Measurements from ENCODE around the gene VGLL4. TPM values are rescaled to one million over a fixed set of nuclear protein-coding genes. Genes with fewer than 3 reads are reported as not detected.
"Not testable (repeated sequence)": the region's sequence is repeated elsewhere in the genome, so short reads cannot be mapped to it uniquely, and the experiment has no call there.

The VGLL4 gene
- 94.2 TPM for total RNA-seq

- peak; percentile 88 for DNase-seq (ENCODE audit: low spot score)
These were observed at the start of gene VGLL4 for GRCh38 chr3:11643605-11644087. Gene VGLL4, minus strand, starts transcription at chr3:11643915. Its CDS starts 397 bp downstream, at chr3:11643518.

- DNase-seq (ENCODE audit: low spot score): no peak
These were observed 48.8 kb upstream of the VGLL4 start for GRCh38 chr3:11692532-11692813.

- DNase-seq (ENCODE audit: low spot score): no peak
These were observed 48.2 kb upstream of the VGLL4 start for GRCh38 chr3:11691767-11692531.

GRCh38 chr3:11690863-11691766, 47.4 kb upstream of the VGLL4 start:
- DNase-seq (ENCODE audit: low spot score): no peak

GRCh38 chr3:11689749-11690148, 46.0 kb upstream of the VGLL4 start:
- DNase-seq (ENCODE audit: low spot score): no peak

- not testable (repeated sequence) for DNase-seq (ENCODE audit: low spot score)
These were observed 41.3 kb upstream of the VGLL4 start for GRCh38 chr3:11684980-11685379.

- DNase-seq (ENCODE audit: low spot score): no peak
These were observed 36.8 kb upstream of the VGLL4 start for GRCh38 chr3:11680509-11680908.

GRCh38 chr3:11679964-11680363, 36.2 kb upstream of the VGLL4 start:
- no peak for DNase-seq (ENCODE audit: low spot score)

GRCh38 chr3:11672363-11672762, 28.6 kb upstream of the VGLL4 start:
- DNase-seq (ENCODE audit: low spot score): no peak

GRCh38 chr3:11671648-11672100, 28.0 kb upstream of the VGLL4 start:
- no peak for DNase-seq (ENCODE audit: low spot score)

- no peak for DNase-seq (ENCODE audit: low spot score)
These were observed 24.8 kb upstream of the VGLL4 start for GRCh38 chr3:11668243-11669235.

- no peak for DNase-seq (ENCODE audit: low spot score)
These were observed 21.6 kb upstream of the VGLL4 start for GRCh38 chr3:11665331-11665730.

GRCh38 chr3:11662392-11662990, 18.8 kb upstream of the VGLL4 start:
- no peak for DNase-seq (ENCODE audit: low spot score)

GRCh38 chr3:11661827-11662226, 18.1 kb upstream of the VGLL4 start:
- DNase-seq (ENCODE audit: low spot score): no peak

- DNase-seq (ENCODE audit: low spot score): no peak
These were observed 17.4 kb upstream of the VGLL4 start for GRCh38 chr3:11661052-11661656.

- DNase-seq (ENCODE audit: low spot score): no peak
These were observed 16.5 kb upstream of the VGLL4 start for GRCh38 chr3:11660242-11660641.

GRCh38 chr3:11658180-11658579, 14.5 kb upstream of the VGLL4 start:
- no peak for DNase-seq (ENCODE audit: low spot score)

GRCh38 chr3:11655196-11655928, 11.6 kb upstream of the VGLL4 start:
- no peak for DNase-seq (ENCODE audit: low spot score)

- no peak for DNase-seq (ENCODE audit: low spot score)
These were observed 10.5 kb upstream of the VGLL4 start for GRCh38 chr3:11654166-11654565.

All from mucosa of gallbladder (tissue), 1 donor.